GM23338 (cell line): ENCODE measurements around the gene KCTD17. TPM values are rescaled to one million over a fixed set of nuclear protein-coding genes. Genes with fewer than 3 reads are reported as not detected.

ENCODE experiments used
- ATAC-seq: fragments of 200-7000 bp; cut with Tn5 transposase; 3 replicates; pipeline ENCODE4 v1.9.1; 2020
- DNase-seq: peaks from one replicate; pipeline ENCODE4 v3.0.0-alpha.2; 2015; ENCODE audit warnings: low spot score
- H2AFZ ChIP-seq: fragments of 200-600 bp; sonication (generic); 2 replicates; pipeline ENCODE4 v1.8.0; 2016; ENCODE audit warnings: antibody characterized with exemption, mild to moderate bottlenecking, moderate library complexity
- H3F3A ChIP-seq: fragments of 200-600 bp; sonication (generic); replicated peaks from 2 replicates; pipeline ENCODE4 v1.8.0; 2017; ENCODE audit warnings: antibody characterized with exemption, mixed run types, low read depth
- H3K27ac ChIP-seq: fragments of 200-600 bp; sonication (generic); 2 replicates; pipeline ENCODE4 v1.6.1; 2016; ENCODE audit warnings: low read depth
- H3K27me3 ChIP-seq: fragments of 200-600 bp; sonication (generic); 2 replicates; pipeline ENCODE4 v1.8.0; 2016; ENCODE audit warnings: mild to moderate bottlenecking, mixed run types, moderate library complexity; ENCODE audit not compliant: insufficient read depth
- H3K36me3 ChIP-seq: fragments of 200-600 bp; sonication (generic); 2 replicates; pipeline ENCODE4 v1.8.0; 2016; ENCODE audit warnings: mild to moderate bottlenecking; ENCODE audit not compliant: insufficient read depth
- H3K4me1 ChIP-seq: fragments of 200-600 bp; sonication (generic); 2 replicates; pipeline ENCODE4 v1.8.0; 2016; ENCODE audit warnings: mild to moderate bottlenecking, moderate library complexity; ENCODE audit not compliant: insufficient read depth
- H3K4me2 ChIP-seq: fragments of 200-600 bp; sonication (generic); 2 replicates; pipeline ENCODE4 v1.7.1; 2017; ENCODE audit warnings: mixed run types
- H3K4me3 ChIP-seq: fragments of 200-600 bp; sonication (generic); 2 replicates; pipeline ENCODE4 v1.6.1; 2016; ENCODE audit warnings: mixed run types
- H3K79me2 ChIP-seq: fragments of 200-600 bp; sonication (generic); replicated peaks from 2 replicates; pipeline ENCODE4 v1.8.0; 2017; ENCODE audit warnings: mild to moderate bottlenecking; ENCODE audit not compliant: insufficient read depth
- H3K9me2 ChIP-seq: fragments of 200-600 bp; sonication (generic); 2 replicates; pipeline ENCODE4 v1.8.0; 2017; ENCODE audit not compliant: insufficient read depth
- H4K20me1 ChIP-seq: fragments of 200-600 bp; sonication (generic); replicated peaks from 2 replicates; pipeline ENCODE4 v1.8.0; 2017; ENCODE audit warnings: mild to moderate bottlenecking; ENCODE audit not compliant: insufficient read depth
- H3K27ac Mint-ChIP-seq: 2 replicates; pipeline ENCODE4 v1.8.0; 2020; ENCODE audit warnings: inconsistent platforms, mild to moderate bottlenecking, moderate library complexity, mixed read lengths
- H3K27me3 Mint-ChIP-seq: 3 replicates; pipeline ENCODE4 v1.8.0; 2022; ENCODE audit warnings: low read depth, mild to moderate bottlenecking, moderate library complexity, mixed read lengths, inconsistent platforms; ENCODE audit not compliant: insufficient read depth, poor library complexity
- H3K36me3 Mint-ChIP-seq: 3 replicates; pipeline ENCODE4 v1.8.0; 2021; ENCODE audit warnings: low read depth, mild to moderate bottlenecking, inconsistent platforms, moderate library complexity, mixed read lengths
- H3K4me1 Mint-ChIP-seq: 3 replicates; pipeline ENCODE4 v1.8.0; 2020; ENCODE audit warnings: mild to moderate bottlenecking, inconsistent platforms, mixed read lengths
- H3K4me3 Mint-ChIP-seq: 3 replicates; pipeline ENCODE4 v1.8.0; 2021; ENCODE audit warnings: moderate library complexity, mild to moderate bottlenecking, inconsistent platforms, mixed read lengths
- H3K9me3 Mint-ChIP-seq: 3 replicates; pipeline ENCODE4 v1.8.0; 2020; ENCODE audit warnings: moderate library complexity, mild to moderate bottlenecking, inconsistent platforms, mixed read lengths
- CREB1 ChIP-seq: fragments of 250-450 bp; sonication (Bioruptor Pico); IDR thresholded peaks from 2 replicates; pipeline ENCODE4 v1.5.0; 2020; ENCODE audit warnings: low read depth, mild to moderate bottlenecking, moderate library complexity
- CTCF ChIP-seq, 2 experiments: fragments of 200-600 bp in 1 of 2; sonication (generic) in 1 of 2; conservative IDR thresholded peaks; 2 replicates each; pipeline versions ENCODE4 v1.5.1 to v1.6.1; 2016 to 2017; ENCODE audit warnings: antibody characterized with exemption in 2 of 2, low read depth in 2 of 2, mild to moderate bottlenecking in 2 of 2, moderate library complexity in 1 of 2
- ETS1 ChIP-seq: IDR thresholded peaks from 2 replicates; pipeline ENCODE4 v1.6.1; 2016; ENCODE audit warnings: antibody characterized with exemption
- EZH2 ChIP-seq: fragments of 200-600 bp; sonication (generic); IDR thresholded peaks from one replicate; pipeline ENCODE4 v1.8.0; 2017; ENCODE audit warnings: antibody characterized with exemption, mild to moderate bottlenecking, low read depth; ENCODE audit not compliant: unreplicated experiment
- EZH2phosphoT487 ChIP-seq: fragments of 200-600 bp; sonication (generic); IDR thresholded peaks from one replicate; pipeline ENCODE4 v1.8.1; 2018; ENCODE audit warnings: antibody characterized with exemption; ENCODE audit not compliant: unreplicated experiment
- JUNB ChIP-seq: IDR thresholded peaks from one replicate; pipeline ENCODE4 v1.6.1; 2016; ENCODE audit warnings: antibody characterized with exemption; ENCODE audit not compliant: unreplicated experiment
- NANOG ChIP-seq: IDR thresholded peaks from 2 replicates; pipeline ENCODE4 v1.6.1; 2016; ENCODE audit warnings: antibody characterized with exemption, borderline replicate concordance
- POLR2AphosphoS5 ChIP-seq: IDR thresholded peaks from 2 replicates; pipeline ENCODE4 v1.6.1; 2016; ENCODE audit warnings: antibody characterized with exemption, low read depth
- REST ChIP-seq: IDR thresholded peaks from one replicate; pipeline ENCODE4 v1.6.1; 2018; ENCODE audit warnings: antibody characterized with exemption; ENCODE audit not compliant: unreplicated experiment
- STAT1 ChIP-seq: IDR thresholded peaks from one replicate; pipeline ENCODE4 v1.6.1; 2016; ENCODE audit warnings: antibody characterized with exemption; ENCODE audit not compliant: unreplicated experiment
- ZNF114 ChIP-seq: fragments of 250-450 bp; sonication (Bioruptor Pico); IDR thresholded peaks from 2 replicates; pipeline ENCODE4 v1.5.0; 2020; ENCODE audit warnings: mild to moderate bottlenecking, moderate library complexity
- ZNF331 ChIP-seq: fragments of 250-450 bp; sonication (Bioruptor Pico); IDR thresholded peaks from 2 replicates; pipeline ENCODE4 v1.5.0; 2020; ENCODE audit warnings: low read depth, mild to moderate bottlenecking, moderate library complexity
- ZNF462 ChIP-seq: fragments of 250-450 bp; sonication (Bioruptor Pico); IDR thresholded peaks from 2 replicates; pipeline ENCODE4 v1.5.0; 2020; ENCODE audit warnings: mild to moderate bottlenecking, moderate library complexity
- polyA plus RNA-seq: library from polyadenylated mRNA; unstranded; fragments of >200 nt; fragmentation: Nextera tagmentation; extraction: Ambion mirVana; gene quantifications from 2 replicates; pipeline ENCODE4 v1.2.1, GENCODE V29; 2016
- total RNA-seq: library from RNA; depleted of rRNA; stranded (reverse); fragments of >200 nt; shearing (Covaris generic); gene quantifications from 2 replicates; pipeline ENCODE4 v1.2.3, GENCODE V29; 2014

KCTD17 gene
- total and polyA plus RNA-seq, 2 experiments from 2014 or later = 25.1 to 35.0 TPM

GRCh38 chr22:37109242-37109917 lies 57.8 kb downstream of the KCTD17 start, which contains the start of gene TMPRSS6:
Gene TMPRSS6 (minus strand): TSS chr22:37109713. CDS start chr22:37103417, 6,296 bp downstream.
- Histone ChIP-seq H2AFZ (no peak within 1 kb of the TSS), H3K4me3 (no peak within 1 kb of the TSS), H3K4me1 (no peaks in the 10 kb centered on the region), H3K36me3 (no peaks in the 10 kb centered on the region), H3K27ac (no peak within 1 kb of the TSS), H3K4me2 (no peak within 1 kb of the TSS), H3K79me2 (no peaks in the 10 kb centered on the region), H3K9me2 (no peaks in the 10 kb centered on the region), H3F3A (no peaks in the 10 kb centered on the region), H3K27me3 (no peaks in the 10 kb centered on the region), H4K20me1 (no peaks in the 10 kb centered on the region)
- ATAC-seq (no peak; the same call in 1 of the 3 replicates), DNase-seq (no peak)
- no peaks in the 10 kb centered on the region for H3K9me3 Mint-ChIP-seq
- H3K36me3 Mint-ChIP-seq = no peaks in the 10 kb centered on the region
- H3K4me1 Mint-ChIP-seq = peaks cover 18% of the 10 kb centered on the region
- H3K27me3 Mint-ChIP-seq = peaks cover 8% of the 10 kb centered on the region
- H3K27ac Mint-ChIP-seq = no peak within 1 kb of the TSS
- TF ChIP-seq ZNF331 (CRISPR knock-in tag) (no peak), POLR2AphosphoS5 (no peak), NANOG (no peak), ETS1 (no peak), REST (no peak), STAT1 (no peak), JUNB (no peak), ZNF114 (CRISPR knock-in tag) (no peak), EZH2phosphoT487 (no peak), CREB1 (no peak), CTCF (conservative IDR thresholded peaks at IDR 0.05; ENCODE audit: low read depth in 2 of 2) (no peak), EZH2 (no peak), ZNF462 (CRISPR knock-in tag) (no peak)
- H3K4me3 Mint-ChIP-seq = no peak within 1 kb of the TSS
